ENCODE measurements around the gene AR. TPM values are rescaled to one million over a fixed set of nuclear protein-coding genes. Genes with fewer than 3 reads are reported as not detected.

AR gene
- total and polyA plus RNA-seq, 12 donors: 1.7 to 35.2 (median 26.4) TPM

DNA sequence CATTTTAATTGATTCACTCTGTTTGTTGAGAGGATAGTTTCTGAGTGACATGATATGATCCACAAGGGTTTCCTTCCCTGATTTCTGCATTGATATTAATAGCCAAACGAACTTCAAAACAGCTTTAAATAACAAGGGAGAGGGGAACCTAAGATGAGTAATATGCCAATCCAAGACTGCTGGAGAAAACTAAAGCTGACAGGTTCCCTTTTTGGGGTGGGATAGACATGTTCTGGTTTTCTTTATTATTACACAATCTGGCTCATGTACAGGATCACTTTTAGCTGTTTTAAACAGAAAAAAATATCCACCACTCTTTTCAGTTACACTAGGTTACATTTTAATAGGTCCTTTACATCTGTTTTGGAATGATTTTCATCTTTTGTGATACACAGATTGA is 182.2 kb downstream of the AR start:
- TF ChIP-seq, protein P1, sequence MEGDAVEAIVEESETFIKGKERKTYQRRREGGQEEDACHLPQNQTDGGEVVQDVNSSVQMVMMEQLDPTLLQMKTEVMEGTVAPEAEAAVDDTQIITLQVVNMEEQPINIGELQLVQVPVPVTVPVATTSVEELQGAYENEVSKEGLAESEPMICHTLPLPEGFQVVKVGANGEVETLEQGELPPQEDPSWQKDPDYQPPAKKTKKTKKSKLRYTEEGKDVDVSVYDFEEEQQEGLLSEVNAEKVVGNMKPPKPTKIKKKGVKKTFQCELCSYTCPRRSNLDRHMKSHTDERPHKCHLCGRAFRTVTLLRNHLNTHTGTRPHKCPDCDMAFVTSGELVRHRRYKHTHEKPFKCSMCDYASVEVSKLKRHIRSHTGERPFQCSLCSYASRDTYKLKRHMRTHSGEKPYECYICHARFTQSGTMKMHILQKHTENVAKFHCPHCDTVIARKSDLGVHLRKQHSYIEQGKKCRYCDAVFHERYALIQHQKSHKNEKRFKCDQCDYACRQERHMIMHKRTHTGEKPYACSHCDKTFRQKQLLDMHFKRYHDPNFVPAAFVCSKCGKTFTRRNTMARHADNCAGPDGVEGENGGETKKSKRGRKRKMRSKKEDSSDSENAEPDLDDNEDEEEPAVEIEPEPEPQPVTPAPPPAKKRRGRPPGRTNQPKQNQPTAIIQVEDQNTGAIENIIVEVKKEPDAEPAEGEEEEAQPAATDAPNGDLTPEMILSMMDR (IDR thresholded peaks at IDR 0.05): no peak
- DNase-seq (no peak), ATAC-seq (no peak)
- H3K4me1 ChIP-seq: peaks cover 0 to 28% (median 4%) of the 10 kb centered on the region in 9 donors
- no peak overlapping the region for H3K4me3 ChIP-seq
- H3K27me3 ChIP-seq: peaks cover 0 to 3% (median 0%) of the 10 kb centered on the region in 7 donors
- H3K36me3 ChIP-seq: no peaks in the 10 kb centered on the region
- WGBS, 2 donors: 47 to 71% methylated on average over 1 of the region's 1 CpG
- no peak overlapping the region for H3K27ac ChIP-seq
- no peaks in the 10 kb centered on the region for H3K9me3 ChIP-seq
- intact Hi-C loops (cut with DNase I): loop anchor here in 4 of 10 donors (5.0 to 10.0 kb wide), 3 partner anchors 51 to 181 kb away; partner anchors contain the start of gene AR (in 1 of the 4)

DNA sequence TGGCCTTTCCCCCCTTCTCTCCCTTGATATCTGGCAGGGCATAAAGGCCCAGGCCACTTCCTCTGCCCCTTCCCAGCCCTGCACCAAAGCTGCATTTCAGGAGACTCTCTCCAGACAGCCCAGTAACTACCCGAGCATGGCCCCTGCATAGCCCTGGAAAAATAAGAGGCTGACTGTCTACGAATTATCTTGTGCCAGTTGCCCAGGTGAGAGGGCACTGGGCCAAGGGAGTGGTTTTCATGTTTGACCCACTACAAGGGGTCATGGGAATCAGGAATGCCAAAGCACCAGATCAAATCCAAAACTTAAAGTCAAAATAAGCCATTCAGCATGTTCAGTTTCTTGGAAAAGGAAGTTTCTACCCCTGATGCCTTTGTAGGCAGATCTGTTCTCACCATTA is 183.8 kb downstream of the AR start:
- no peak for DNase-seq
- no peak overlapping the region for H3K27ac ChIP-seq
- H3K27me3 ChIP-seq: peaks cover 0 to 3% (median 0%) of the 10 kb centered on the region in 7 donors
- H3K4me3 ChIP-seq: no peak overlapping the region
- H3K36me3 ChIP-seq: no peaks in the 10 kb centered on the region
- WGBS, 2 donors: 57 to 66% methylated on average over 2 of the region's 2 CpGs
- no peaks in the 10 kb centered on the region for H3K9me3 ChIP-seq
- intact Hi-C loops (cut with DNase I): loop anchor here in 4 of 10 donors (5.0 to 10.0 kb wide), 3 partner anchors 50 to 183 kb away; partner anchors contain the start of gene AR (in 1 of the 4)
- TF ChIP-seq, protein P1 (IDR thresholded peaks at IDR 0.05): no peak
- ATAC-seq: no peak
- H3K4me1 ChIP-seq: peaks cover 0 to 20% (median under 1%) of the 10 kb centered on the region in 9 donors

DNA sequence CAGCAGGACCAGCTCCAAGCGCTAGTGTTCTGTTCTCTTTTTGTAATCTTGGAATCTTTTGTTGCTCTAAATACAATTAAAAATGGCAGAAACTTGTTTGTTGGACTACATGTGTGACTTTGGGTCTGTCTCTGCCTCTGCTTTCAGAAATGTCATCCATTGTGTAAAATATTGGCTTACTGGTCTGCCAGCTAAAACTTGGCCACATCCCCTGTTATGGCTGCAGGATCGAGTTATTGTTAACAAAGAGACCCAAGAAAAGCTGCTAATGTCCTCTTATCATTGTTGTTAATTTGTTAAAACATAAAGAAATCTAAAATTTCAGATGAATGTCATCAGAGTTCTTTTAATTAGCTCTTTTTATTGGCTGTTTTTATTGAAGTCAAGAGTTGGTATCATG is 186.5 kb downstream of the AR start:
- no peak overlapping the region for H3K27ac ChIP-seq
- ATAC-seq: no peak
- H3K36me3 ChIP-seq: no peaks in the 10 kb centered on the region
- peaks cover 0 to 14% (median 0%) of the 10 kb centered on the region in 9 donors for H3K4me1 ChIP-seq
- H3K27me3 ChIP-seq: peaks cover 0 to 3% (median 0%) of the 10 kb centered on the region in 7 donors
- no peak for DNase-seq
- no peaks in the 10 kb centered on the region for H3K9me3 ChIP-seq
- TF ChIP-seq, protein P1 (IDR thresholded peaks at IDR 0.05): no peak
- intact Hi-C loops (cut with DNase I): no loop called here
- 65 to 71% methylated on average over 2 of the region's 2 CpGs for WGBS, 2 donors
- H3K4me3 ChIP-seq: no peak overlapping the region

DNA sequence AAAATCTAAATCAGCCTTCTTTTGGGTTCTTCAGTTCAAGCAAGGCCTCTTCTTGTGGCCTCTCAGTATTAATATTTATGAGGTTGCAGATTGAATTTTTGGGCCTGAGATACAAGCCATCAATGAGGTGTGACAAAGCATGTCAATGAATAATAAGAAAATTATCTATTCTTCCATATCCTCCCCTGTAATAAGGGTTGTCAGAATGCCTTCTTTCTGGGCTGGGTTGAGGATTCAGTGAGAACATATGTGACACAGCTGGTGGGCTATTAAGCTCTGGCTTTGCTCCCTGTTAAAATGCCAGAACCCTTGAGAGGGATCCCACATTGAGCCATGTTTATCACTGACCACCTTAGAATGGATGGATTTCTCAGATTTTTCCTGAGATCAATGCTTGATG is 187.2 kb downstream of the AR start:
- Histone ChIP-seq H3K9me3 (no peaks in the 10 kb centered on the region), H3K36me3 (no peaks in the 10 kb centered on the region), H3K27me3 (peaks cover 0 to 3% (median 0%) of the 10 kb centered on the region in 7 donors), H3K4me3 (no peak overlapping the region), H3K4me1 (peaks cover 0 to 7% (median 0%) of the 10 kb centered on the region in 9 donors), H3K27ac (no peak overlapping the region)
- intact Hi-C loops (cut with DNase I): no loop called here
- TF ChIP-seq, protein P1 (IDR thresholded peaks at IDR 0.05): no peak
- DNase-seq (no peak), ATAC-seq (no peak)
